Effector CD8-positive, alpha-beta T cell (primary cell): Measurements from ENCODE around the gene SEC63.
"Not testable (repeated sequence)": the region's sequence is repeated elsewhere in the genome, so short reads cannot be mapped to it uniquely, and the experiment has no call there.

Source experiments
- DNase-seq: peaks from one replicate; lab custom pipeline; 2025; lab: John Stamatoyannopoulos, UW

Gene SEC63

GRCh38 chr6:107973594-107973993 lies 15.6 kb upstream of the SEC63 start:
- no peak for DNase-seq

GRCh38 chr6:107972413-107973096 lies 14.5 kb upstream of the SEC63 start:
- DNase-seq: no peak

- no peak for DNase-seq
Observed at GRCh38 chr6:107971181-107971580, 13.2 kb upstream of the SEC63 start.

GRCh38 chr6:107970255-107970654 lies 12.2 kb upstream of the SEC63 start:
- no peak for DNase-seq

GRCh38 chr6:107968081-107968480 lies 10.1 kb upstream of the SEC63 start:
- DNase-seq: no peak

DNA sequence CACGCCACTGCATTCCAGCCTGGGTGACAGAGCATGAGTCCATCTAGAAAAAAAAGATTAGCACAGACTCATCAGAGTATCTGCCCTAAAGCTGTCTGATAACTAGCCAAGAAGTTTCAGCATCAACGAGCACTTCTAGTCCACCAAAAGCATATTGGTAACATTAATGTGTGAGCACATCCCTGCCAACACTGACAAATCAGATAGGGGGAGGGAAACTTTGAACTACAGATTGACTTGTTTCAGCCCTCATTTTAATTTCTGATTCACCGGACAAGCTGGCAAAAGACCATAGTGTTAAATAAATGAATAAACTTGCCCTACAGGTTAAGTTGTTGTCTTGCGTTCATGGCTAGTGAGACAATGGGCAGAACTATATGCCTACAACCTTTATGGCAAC lies 7.7 kb upstream of the SEC63 start:
- no peak for DNase-seq

- DNase-seq: no peak
Observed at GRCh38 chr6:107962723-107963122, 4.7 kb upstream of the SEC63 start.

GRCh38 chr6:107959392-107959791 lies 1.4 kb upstream of the SEC63 start:
- no peak for DNase-seq

DNA sequence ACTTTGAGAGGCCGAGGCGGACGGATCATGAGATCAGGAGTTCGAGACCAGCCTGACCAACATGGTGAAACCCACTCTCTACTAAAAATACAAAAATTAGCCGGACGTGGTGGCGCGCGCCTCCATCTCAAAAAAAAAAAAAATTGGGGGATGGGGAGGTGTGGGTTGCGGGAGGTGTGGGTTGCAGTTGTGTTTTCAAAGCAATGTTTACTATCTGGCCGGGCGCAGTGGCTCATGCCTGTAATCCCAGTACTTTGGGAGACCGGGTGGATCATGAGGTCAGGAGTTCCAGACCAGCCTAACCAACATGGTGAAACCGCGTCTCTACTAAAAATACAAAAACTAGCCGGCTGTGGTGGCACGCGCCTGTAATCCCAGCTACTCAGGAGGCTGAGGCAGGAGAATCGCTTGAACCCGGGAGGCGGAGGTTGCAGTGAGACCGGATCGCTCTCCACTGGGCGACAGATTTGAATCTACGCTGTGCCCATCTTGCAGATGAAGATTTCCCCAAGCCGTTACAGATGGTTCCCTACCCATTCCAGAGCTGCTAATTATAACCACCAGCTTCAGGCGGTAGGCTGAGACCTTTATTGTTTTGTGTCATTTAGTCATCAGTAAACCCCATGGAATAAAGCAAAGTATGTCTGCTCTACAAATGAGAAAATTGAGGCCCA lies 818 bp upstream of the SEC63 start:
- DNase-seq: not testable (repeated sequence)

DNA sequence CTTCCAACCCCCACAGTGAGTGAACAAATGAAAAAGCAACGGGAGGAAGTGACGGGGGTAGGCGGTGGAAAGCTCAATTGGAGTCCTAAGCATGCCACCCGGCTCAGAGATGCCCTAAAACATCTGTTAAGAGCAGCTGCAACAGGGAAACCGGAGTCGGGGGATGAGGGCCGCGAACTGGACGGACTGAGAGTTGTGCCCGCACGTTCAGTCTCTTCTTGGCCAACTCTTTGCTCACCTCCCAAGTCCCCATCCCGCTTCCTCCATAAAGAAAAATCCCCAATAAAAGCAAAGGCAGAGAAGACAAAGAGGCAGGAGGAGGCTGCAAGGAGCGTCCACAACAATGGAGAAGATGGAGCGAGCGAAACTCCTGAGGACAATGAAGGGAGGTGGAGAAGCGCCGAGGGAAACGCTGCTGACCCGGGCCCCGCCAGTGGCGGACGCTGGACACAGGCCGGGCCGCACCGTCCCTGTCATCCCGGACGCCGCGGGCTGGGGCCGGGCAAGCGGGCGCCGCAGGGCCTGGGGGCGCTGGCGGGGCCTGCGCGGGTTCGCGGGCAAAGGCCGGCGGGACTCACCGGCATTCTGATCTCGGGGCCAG lies 600 bp downstream of the SEC63 start:
- peak; percentile 40 for DNase-seq

- no peak for DNase-seq
Observed at GRCh38 chr6:107956586-107957307, 1.3 kb downstream of the SEC63 start.

- no peak for DNase-seq
Observed at GRCh38 chr6:107956181-107956580, 1.8 kb downstream of the SEC63 start.

- not testable (repeated sequence) for DNase-seq
Observed at GRCh38 chr6:107953858-107954414, 4.1 kb downstream of the SEC63 start.

GRCh38 chr6:107943626-107944439 lies 14.2 kb downstream of the SEC63 start:
- no peak for DNase-seq

DNA sequence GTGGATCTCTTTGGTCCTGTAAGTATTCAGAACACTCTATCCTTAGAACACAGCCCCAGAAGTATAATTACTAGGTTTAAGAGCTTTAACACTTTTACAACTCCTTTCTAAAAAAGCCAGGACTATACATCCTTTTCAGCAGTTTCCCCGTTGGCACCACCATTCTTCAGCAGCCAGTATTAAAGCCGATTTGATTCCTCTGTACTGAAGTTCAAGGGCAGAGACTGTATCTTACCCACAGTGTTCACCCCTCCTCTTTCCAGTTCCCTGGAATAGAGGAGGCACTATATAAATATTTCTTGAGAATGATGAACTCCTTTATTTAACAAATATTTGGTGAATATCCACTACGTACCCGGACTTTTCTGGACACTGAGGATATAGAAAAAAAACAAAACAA lies 15.9 kb downstream of the SEC63 start:
- DNase-seq: no peak

DNA sequence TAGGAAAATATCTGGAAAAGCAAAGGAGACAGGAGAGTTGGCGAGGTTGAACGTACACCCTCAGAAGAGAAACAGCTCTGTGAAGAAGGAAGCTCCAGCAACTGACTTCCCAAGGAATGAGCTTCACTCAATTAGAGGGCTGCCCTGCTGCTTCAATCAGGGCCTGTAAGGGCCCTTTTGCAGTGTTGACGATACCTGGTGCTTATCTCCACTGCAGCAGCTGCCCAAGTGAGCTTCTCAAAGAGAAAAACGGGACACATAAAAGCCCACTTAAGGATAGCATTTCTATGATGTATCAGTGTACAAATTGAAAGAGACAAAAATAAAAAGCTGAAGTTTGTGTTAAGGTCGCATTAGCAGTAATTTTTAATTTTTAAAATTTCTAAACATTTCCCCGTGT lies 16.4 kb downstream of the SEC63 start:
- DNase-seq: no peak

- no peak for DNase-seq
Observed at GRCh38 chr6:107941199-107941598, 16.8 kb downstream of the SEC63 start.

GRCh38 chr6:107936910-107937292 lies 21.1 kb downstream of the SEC63 start:
- not testable (repeated sequence) for DNase-seq

DNA sequence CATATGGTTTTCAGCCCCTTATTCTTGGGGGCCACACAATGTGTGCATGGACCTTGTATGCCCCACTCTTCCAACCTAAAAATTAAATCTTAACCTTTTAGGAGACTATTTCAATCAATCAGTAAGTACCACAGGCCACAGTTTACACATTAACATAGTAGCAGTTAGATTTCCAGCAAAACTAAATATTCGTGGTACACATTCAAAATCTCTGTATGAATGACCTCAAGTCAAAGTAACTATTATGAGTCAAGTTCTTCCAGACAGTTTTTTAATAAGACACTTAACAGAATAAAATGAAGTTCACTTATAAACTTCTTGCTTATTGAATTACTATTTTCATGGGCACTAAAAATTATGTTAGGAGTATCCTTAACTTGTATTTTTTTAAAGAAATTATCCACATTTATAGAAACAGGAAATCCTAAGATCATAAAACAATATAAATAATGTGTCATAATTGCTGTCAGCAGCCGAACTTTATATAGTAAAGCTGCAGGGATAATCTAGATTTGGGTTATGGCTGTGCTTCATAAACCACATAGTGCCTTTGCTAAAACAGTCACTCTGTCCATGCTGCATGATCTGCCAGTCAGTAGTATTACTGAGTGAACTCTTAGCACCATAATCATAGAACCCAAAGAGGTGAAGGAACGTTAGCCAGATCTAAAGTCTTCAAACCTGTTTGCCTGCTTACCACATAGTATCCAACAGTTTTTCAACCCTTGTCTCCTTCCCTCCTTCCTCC lies 21.7 kb downstream of the SEC63 start:
- no peak for DNase-seq

- not testable (repeated sequence) for DNase-seq
Observed at GRCh38 chr6:107934229-107934628, 23.8 kb downstream of the SEC63 start.

GRCh38 chr6:107932580-107932979 lies 25.4 kb downstream of the SEC63 start:
- DNase-seq: no peak
